Brain microvascular endothelial cell (primary cell): ENCODE data around the gene CXorf65.

ENCODE experiments used
- DNase-seq: peaks from one replicate; pipeline ENCODE4 v3.0.0-alpha.2; 2020
- H3K27ac ChIP-seq: fragments of 250-450 bp; sonication (Bioruptor Pico); 2 replicates; pipeline ENCODE4 v1.5.1; 2020; ENCODE audit warnings: mild to moderate bottlenecking, moderate library complexity
- H3K27me3 ChIP-seq: fragments of 250-450 bp; sonication (Bioruptor Pico); replicated peaks from 2 replicates; pipeline ENCODE4 v1.5.1; 2020; ENCODE audit warnings: mild to moderate bottlenecking
- H3K36me3 ChIP-seq: fragments of 250-450 bp; sonication (Bioruptor Pico); replicated peaks from 2 replicates; pipeline ENCODE4 v1.5.1; 2020; ENCODE audit warnings: mild to moderate bottlenecking
- H3K4me3 ChIP-seq: 2 replicates; pipeline ENCODE4 v1.5.1; 2011; ENCODE audit warnings: low read depth, mild to moderate bottlenecking, control low read depth, low read length, moderate library complexity
- CTCF ChIP-seq: IDR thresholded peaks from 2 replicates; pipeline ENCODE4 v1.5.1; 2011; ENCODE audit warnings: low read depth, mild to moderate bottlenecking, moderate library complexity, low read length, control low read depth, inconsistent platforms; ENCODE audit errors: missing control alignments
- in situ Hi-C: cut with HindIII; loops from 2 replicates; pipeline ENCODE4 v1.10.0; 2017; ENCODE audit warnings: low sequenced_read_pairs, low pct_ligation_motif_present

Gene CXorf65

GRCh38 chrX:71098302-71098701 is 8.2 kb downstream of the CXorf65 start:
- Histone ChIP-seq H3K27me3 (no peaks in the 10 kb centered on the region), H3K36me3 (no peaks in the 10 kb centered on the region), H3K27ac (no peak overlapping the region), H3K4me3 (no peak overlapping the region)
- in situ Hi-C loops, result no loop called here
- TF ChIP-seq CTCF, result peak; percentile 62
- no peak for DNase-seq

GRCh38 chrX:71096760-71097032 is 9.8 kb downstream of the CXorf65 start:
- in situ Hi-C loops, result no loop called here
- DNase-seq, result no peak
- H3K4me3 ChIP-seq, result peak overlapping the region; percentile 61
- H3K27ac ChIP-seq, result no peak overlapping the region
- no peaks in the 10 kb centered on the region for H3K27me3 ChIP-seq
- H3K36me3 ChIP-seq, result no peaks in the 10 kb centered on the region
- no peak for TF ChIP-seq CTCF

- peak overlapping the region; percentile 61 for H3K4me3 ChIP-seq
- no peak for DNase-seq
- no peaks in the 10 kb centered on the region for H3K27me3 ChIP-seq
- in situ Hi-C loops, result no loop called here
- H3K36me3 ChIP-seq, result no peaks in the 10 kb centered on the region
- no peak overlapping the region for H3K27ac ChIP-seq
- no peak for TF ChIP-seq CTCF
Measured at GRCh38 chrX:71095981-71096759, 10.4 kb downstream of the CXorf65 start.

GRCh38 chrX:71095555-71095980 is 11.0 kb downstream of the CXorf65 start, which contains the start of gene FOXO4:
Gene FOXO4 (plus strand): TSS chrX:71095851. CDS start chrX:71096529, 678 bp downstream.
- Histone ChIP-seq H3K27me3 (no peaks in the 10 kb centered on the region), H3K36me3 (no peaks in the 10 kb centered on the region), H3K27ac (no peak within 1 kb of the TSS), H3K4me3 (peak within 1 kb of the TSS; percentile 61)
- TF ChIP-seq CTCF, result no peak
- peak; percentile 83 for DNase-seq
- in situ Hi-C loops, result no loop called here

- H3K4me3 ChIP-seq, result peak overlapping the region; percentile 61
- in situ Hi-C loops, result no loop called here
- no peak for TF ChIP-seq CTCF
- DNase-seq, result no peak
- no peaks in the 10 kb centered on the region for H3K27me3 ChIP-seq
- H3K36me3 ChIP-seq, result no peaks in the 10 kb centered on the region
- H3K27ac ChIP-seq, result no peak overlapping the region
Measured at GRCh38 chrX:71095033-71095432, 11.5 kb downstream of the CXorf65 start.

- no peak for TF ChIP-seq CTCF
- no peak overlapping the region for H3K27ac ChIP-seq
- no peaks in the 10 kb centered on the region for H3K36me3 ChIP-seq
- DNase-seq, result no peak
- in situ Hi-C loops, result no loop called here
- no peak overlapping the region for H3K4me3 ChIP-seq
- H3K27me3 ChIP-seq, result no peaks in the 10 kb centered on the region
Measured at GRCh38 chrX:71091263-71091662, 15.3 kb downstream of the CXorf65 start.
